SU-DHL-6 (cell line): ENCODE data around the gene NAP1L1.

Experiments
- H2AFZ ChIP-seq: fragments of 200-600 bp; sonication (generic); 2 replicates; pipeline ENCODE4 v1.6.1; 2014; ENCODE audit warnings: low read depth, mild to moderate bottlenecking, moderate library complexity, mixed read lengths, antibody characterized with exemption, low read length; ENCODE audit not compliant: severe bottlenecking
- H3F3A ChIP-seq: fragments of 200-600 bp; shearing (Covaris generic); 2 replicates; pipeline ENCODE4 v1.6.0; 2016; ENCODE audit warnings: antibody characterized with exemption, mild to moderate bottlenecking; ENCODE audit not compliant: insufficient read depth
- H3K27ac ChIP-seq: fragments of 200-600 bp; sonication (generic); 2 replicates; pipeline ENCODE4 v1.5.1; 2016; ENCODE audit warnings: low read depth, mild to moderate bottlenecking, low read length, moderate library complexity, mixed read lengths
- H3K27me3 ChIP-seq: fragments of 200-600 bp; sonication (generic), shearing (Covaris generic); 2 replicates; pipeline ENCODE4 v1.6.0; 2014; ENCODE audit warnings: mild to moderate bottlenecking, low read length
- H3K36me3 ChIP-seq: fragments of 200-600 bp; sonication (generic); 2 replicates; pipeline ENCODE4 v1.6.1; 2014; ENCODE audit warnings: mild to moderate bottlenecking, low read length, mixed read lengths
- H3K4me2 ChIP-seq: fragments of 300-600, 200-600 bp; shearing (Covaris generic), sonication (generic); 2 replicates; pipeline ENCODE4 v1.6.0; 2014; ENCODE audit warnings: low read length, low read depth, mild to moderate bottlenecking; ENCODE audit not compliant: poor library complexity, severe bottlenecking
- H3K4me3 ChIP-seq: fragments of 200-600 bp; sonication (generic); 2 replicates; pipeline ENCODE4 v1.5.1; 2014; ENCODE audit warnings: antibody characterized with exemption, low read length, mild to moderate bottlenecking, mixed read lengths; ENCODE audit not compliant: insufficient read depth, poor library complexity, severe bottlenecking
- H3K79me2 ChIP-seq: fragments of 200-600 bp; sonication (generic); 2 replicates; pipeline ENCODE4 v1.6.1; 2014; ENCODE audit warnings: mild to moderate bottlenecking, low read length, moderate library complexity; ENCODE audit not compliant: insufficient read depth
- H3K9ac ChIP-seq: fragments of 200-600 bp; sonication (generic); 2 replicates; pipeline ENCODE4 v1.7.0; 2014; ENCODE audit warnings: mild to moderate bottlenecking, low read length
- H3K9me2 ChIP-seq: fragments of 200-600 bp; sonication (generic); replicated peaks from 2 replicates; pipeline ENCODE4 v1.6.1; 2014; ENCODE audit warnings: low read length; ENCODE audit not compliant: insufficient read depth
- H3K9me3 ChIP-seq: fragments of 200-600 bp; sonication (generic); 2 replicates; pipeline ENCODE4 v1.6.1; 2014; ENCODE audit warnings: low read length, mixed read lengths; ENCODE audit not compliant: insufficient read depth
- H4K20me1 ChIP-seq: fragments of 200-600 bp; sonication (generic); 2 replicates; pipeline ENCODE4 v1.6.1; 2014; ENCODE audit warnings: low read depth, mild to moderate bottlenecking, antibody characterized with exemption, low read length, moderate library complexity, mixed read lengths
- EZH2phosphoT487 ChIP-seq: fragments of 200-600 bp; sonication (generic), shearing (Covaris generic); conservative IDR thresholded peaks from 2 replicates; pipeline ENCODE4 v1.6.1; 2018; ENCODE audit warnings: mild to moderate bottlenecking, antibody characterized with exemption, low read length, moderate library complexity, mixed read lengths
- TF ChIP-seq, protein P1 (sequence below): fragments of 200-600 bp; sonication (generic); IDR thresholded peaks from one replicate; pipeline ENCODE4 v1.5.1; 2017; ENCODE audit warnings: antibody characterized with exemption, mild to moderate bottlenecking, low read length, moderate library complexity; ENCODE audit not compliant: insufficient read depth, poor library complexity, severe bottlenecking

The NAP1L1 gene

DNA sequence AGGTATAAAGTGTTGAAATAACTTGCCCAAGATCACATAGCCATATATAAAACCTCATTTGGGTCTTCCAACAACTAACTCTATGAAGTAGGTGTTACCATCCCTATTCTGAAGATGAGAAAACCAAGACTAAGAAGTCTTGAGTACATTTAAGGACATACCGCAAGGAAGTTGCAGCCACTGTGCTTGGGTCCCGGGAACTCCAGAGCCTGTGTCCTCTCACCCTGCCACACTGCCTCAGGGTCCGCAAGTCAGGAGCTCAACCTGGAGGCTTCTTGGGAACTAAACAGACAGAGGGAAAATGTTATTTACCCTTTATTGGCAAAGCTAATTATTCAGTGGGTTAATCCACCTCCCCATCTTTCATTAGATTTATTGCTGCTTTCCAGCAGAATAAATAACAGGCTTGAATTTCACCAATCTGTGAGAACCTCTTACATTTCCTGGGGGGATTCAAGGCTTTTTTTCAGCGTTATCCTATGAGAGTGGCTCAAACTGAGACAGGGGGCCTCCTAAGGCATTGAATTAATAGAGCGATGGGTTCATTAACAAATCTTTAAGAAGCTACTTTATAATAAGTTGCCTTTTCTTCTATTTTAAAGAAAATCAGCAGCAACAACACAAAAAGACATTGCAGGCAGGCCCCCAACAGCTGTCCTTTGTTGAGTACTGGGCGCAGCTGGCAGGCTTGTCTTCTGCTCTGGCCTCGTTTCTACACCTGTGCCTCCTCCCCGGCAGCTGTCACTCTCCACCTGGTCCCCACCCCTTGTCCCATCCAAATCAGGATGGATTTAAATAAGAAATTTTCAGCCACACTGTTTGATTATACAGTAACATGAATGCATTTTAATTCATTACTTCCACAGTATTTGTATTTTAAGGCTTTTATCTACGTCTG is 78.2 kb downstream of the NAP1L1 start:
- Histone ChIP-seq H3K9ac (no peak overlapping the region), H3K27ac (no peak overlapping the region)

DNA sequence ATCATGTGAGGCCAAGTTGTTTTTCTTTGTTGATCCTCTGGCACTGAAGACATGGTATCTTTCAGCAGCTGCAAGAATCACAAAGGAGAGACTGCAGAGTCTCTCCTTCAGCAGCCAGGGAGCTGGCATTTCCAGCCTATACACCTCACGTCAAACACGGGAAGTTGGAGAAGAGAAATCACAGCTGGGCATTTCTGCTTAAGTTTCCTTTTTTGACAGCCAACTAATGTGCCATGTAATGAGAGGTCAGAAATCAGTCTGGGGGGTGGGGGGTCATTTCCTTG is 81.2 kb downstream of the NAP1L1 start:
- no peak overlapping the region for H3K9ac ChIP-seq
- H3K27ac ChIP-seq, result no peak overlapping the region
- H3K79me2 ChIP-seq, result no peaks in the 10 kb centered on the region
- H3K9me3 ChIP-seq, result no peaks in the 10 kb centered on the region
- H3F3A ChIP-seq, result no peaks in the 10 kb centered on the region
- H3K27me3 ChIP-seq, result no peaks in the 10 kb centered on the region
- H4K20me1 ChIP-seq, result no peaks in the 10 kb centered on the region
- no peak overlapping the region for H2AFZ ChIP-seq
- H3K4me3 ChIP-seq, result no peak overlapping the region
- no peaks in the 10 kb centered on the region for H3K36me3 ChIP-seq
- no peaks in the 10 kb centered on the region for H3K9me2 ChIP-seq
- no peak overlapping the region for H3K4me2 ChIP-seq
- no peak for TF ChIP-seq EZH2phosphoT487
- TF ChIP-seq, protein P1, sequence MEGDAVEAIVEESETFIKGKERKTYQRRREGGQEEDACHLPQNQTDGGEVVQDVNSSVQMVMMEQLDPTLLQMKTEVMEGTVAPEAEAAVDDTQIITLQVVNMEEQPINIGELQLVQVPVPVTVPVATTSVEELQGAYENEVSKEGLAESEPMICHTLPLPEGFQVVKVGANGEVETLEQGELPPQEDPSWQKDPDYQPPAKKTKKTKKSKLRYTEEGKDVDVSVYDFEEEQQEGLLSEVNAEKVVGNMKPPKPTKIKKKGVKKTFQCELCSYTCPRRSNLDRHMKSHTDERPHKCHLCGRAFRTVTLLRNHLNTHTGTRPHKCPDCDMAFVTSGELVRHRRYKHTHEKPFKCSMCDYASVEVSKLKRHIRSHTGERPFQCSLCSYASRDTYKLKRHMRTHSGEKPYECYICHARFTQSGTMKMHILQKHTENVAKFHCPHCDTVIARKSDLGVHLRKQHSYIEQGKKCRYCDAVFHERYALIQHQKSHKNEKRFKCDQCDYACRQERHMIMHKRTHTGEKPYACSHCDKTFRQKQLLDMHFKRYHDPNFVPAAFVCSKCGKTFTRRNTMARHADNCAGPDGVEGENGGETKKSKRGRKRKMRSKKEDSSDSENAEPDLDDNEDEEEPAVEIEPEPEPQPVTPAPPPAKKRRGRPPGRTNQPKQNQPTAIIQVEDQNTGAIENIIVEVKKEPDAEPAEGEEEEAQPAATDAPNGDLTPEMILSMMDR, result no peak

More for the DNA sequence above, 78.2 kb downstream of the NAP1L1 start:
- Histone ChIP-seq H2AFZ (no peak overlapping the region), H3K4me2 (no peak overlapping the region), H4K20me1 (no peaks in the 10 kb centered on the region), H3F3A (no peaks in the 10 kb centered on the region), H3K9me3 (no peaks in the 10 kb centered on the region), H3K27me3 (no peaks in the 10 kb centered on the region), H3K79me2 (no peaks in the 10 kb centered on the region), H3K36me3 (no peaks in the 10 kb centered on the region), H3K4me3 (no peak overlapping the region), H3K9me2 (no peaks in the 10 kb centered on the region)
- no peak for TF ChIP-seq EZH2phosphoT487
- TF ChIP-seq, protein P1, result no peak

DNA sequence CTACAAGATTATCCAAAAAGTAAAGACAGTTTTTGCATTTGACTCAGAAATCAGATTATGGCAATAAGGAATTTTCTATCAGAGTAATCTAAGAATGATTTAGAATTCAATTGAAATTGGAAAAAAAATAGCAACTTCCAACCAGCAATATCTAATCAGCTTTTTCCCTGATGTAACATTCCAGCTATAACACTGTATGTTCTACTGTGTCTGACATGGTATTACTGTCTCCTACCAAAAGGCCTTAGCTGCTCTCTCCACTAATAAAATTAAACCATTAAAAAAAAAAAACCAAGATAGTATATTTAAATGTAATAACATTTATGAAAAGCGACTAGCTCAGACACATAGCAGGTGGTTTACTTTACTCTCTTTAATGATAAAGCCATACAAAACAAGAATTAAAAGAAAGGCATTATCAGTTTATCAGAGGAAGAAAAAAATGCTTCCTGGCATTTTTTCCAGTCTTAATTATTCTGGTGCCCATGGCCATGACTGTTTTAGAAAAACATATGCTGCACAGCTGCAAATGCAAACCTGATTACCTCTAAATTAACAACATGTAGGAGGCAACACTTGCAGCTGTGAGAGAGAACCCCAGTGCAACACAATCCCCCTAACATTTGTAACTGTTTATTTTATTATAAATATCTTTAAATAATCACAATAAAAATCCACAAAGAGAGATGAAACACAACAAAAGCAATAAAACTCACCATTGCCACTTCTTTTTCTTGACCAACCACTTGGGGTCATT is 81.7 kb downstream of the NAP1L1 start:
- Histone ChIP-seq H3K9me3 (no peaks in the 10 kb centered on the region), H4K20me1 (no peaks in the 10 kb centered on the region), H3K9ac (no peak overlapping the region), H3K36me3 (no peaks in the 10 kb centered on the region), H3K4me2 (no peak overlapping the region), H3K27me3 (no peaks in the 10 kb centered on the region), H3K27ac (no peak overlapping the region), H2AFZ (no peak overlapping the region), H3F3A (no peaks in the 10 kb centered on the region), H3K79me2 (no peaks in the 10 kb centered on the region), H3K9me2 (no peaks in the 10 kb centered on the region), H3K4me3 (no peak overlapping the region)
- TF ChIP-seq EZH2phosphoT487, result no peak
- TF ChIP-seq, protein P1, result no peak
